Mesenchymal stem cell (in vitro differentiated cells and primary cell): ENCODE data around the gene DPEP2NB.

Source experiments
- DNase-seq: peaks from one replicate; pipeline ENCODE4 v3.0.0-alpha.2; 2013
- H2AFZ ChIP-seq: one replicate; pipeline ENCODE4 v1.6.1; 2013; ENCODE audit warnings: low read depth, mild to moderate bottlenecking, control low read depth, inconsistent platforms, low read length, moderate library complexity
- H2AK5ac ChIP-seq: 2 replicates; pipeline ENCODE4 v1.6.1; 2013; ENCODE audit warnings: low read length, moderate library complexity, mild to moderate bottlenecking, inconsistent platforms; ENCODE audit not compliant: severe bottlenecking
- H2BK120ac ChIP-seq: one replicate; pipeline ENCODE4 v1.6.1; 2013; ENCODE audit warnings: low read depth, mild to moderate bottlenecking, inconsistent platforms, low read length, moderate library complexity
- H2BK12ac ChIP-seq, 2 experiments: one replicate each; pipeline ENCODE4 v1.6.1; 2013; ENCODE audit warnings: inconsistent platforms in 2 of 2, low read length in 2 of 2, mild to moderate bottlenecking in 2 of 2, moderate library complexity in 2 of 2, control low read depth in 1 of 2
- H2BK15ac ChIP-seq: one replicate; pipeline ENCODE4 v1.6.1; 2013; ENCODE audit warnings: mild to moderate bottlenecking, low read depth, inconsistent platforms; ENCODE audit not compliant: poor library complexity, severe bottlenecking
- H2BK5ac ChIP-seq: 2 replicates; pipeline ENCODE4 v1.6.1; 2013; ENCODE audit warnings: low read depth, mild to moderate bottlenecking, low read length, control low read depth, inconsistent platforms; ENCODE audit not compliant: poor library complexity, severe bottlenecking
- H3K14ac ChIP-seq, 2 experiments: one replicate each; pipeline ENCODE4 v1.6.1; 2013; ENCODE audit warnings: inconsistent platforms in 2 of 2, low read length in 2 of 2, control low read depth in 1 of 2, mild to moderate bottlenecking in 1 of 2, moderate library complexity in 1 of 2
- H3K18ac ChIP-seq, 2 experiments: one replicate each; pipeline ENCODE4 v1.6.1; 2013; ENCODE audit warnings: inconsistent platforms in 2 of 2, low read length in 2 of 2, control low read depth in 1 of 2, low read depth in 1 of 2, mild to moderate bottlenecking in 1 of 2
- H3K23ac ChIP-seq, 2 experiments: one replicate each; pipeline ENCODE4 v1.6.1; 2013; ENCODE audit warnings: inconsistent platforms in 2 of 2, low read length in 2 of 2, mild to moderate bottlenecking in 2 of 2, moderate library complexity in 2 of 2, control low read depth in 1 of 2
- H3K27ac ChIP-seq: 2 replicates; pipeline ENCODE4 v1.5.1; 2013; ENCODE audit warnings: mild to moderate bottlenecking, moderate library complexity, low read length, control low read depth, inconsistent platforms; ENCODE audit not compliant: poor library complexity, severe bottlenecking
- H3K27me3 ChIP-seq, 2 experiments: 2 replicates each; pipeline versions ENCODE4 v1.6.1 to v1.7.0; 2013; ENCODE audit warnings: low read length in 2 of 2, mild to moderate bottlenecking in 2 of 2, moderate library complexity in 2 of 2, control low read depth in 1 of 2, inconsistent platforms in 1 of 2; ENCODE audit not compliant: control insufficient read depth in 1 of 2, insufficient read depth in 1 of 2
- H3K36me3 ChIP-seq, 2 experiments: 2 replicates each; pipeline versions ENCODE4 v1.6.1 to v1.7.0; 2013; ENCODE audit warnings: low read length in 2 of 2, control low read depth in 1 of 2, inconsistent platforms in 1 of 2, low read depth in 1 of 2, mild to moderate bottlenecking in 1 of 2; ENCODE audit not compliant: insufficient read depth in 2 of 2, control insufficient read depth in 1 of 2
- H3K4ac ChIP-seq, 2 experiments: one replicate each; pipeline ENCODE4 v1.6.1; 2013; ENCODE audit warnings: inconsistent platforms in 2 of 2, low read length in 2 of 2, mild to moderate bottlenecking in 2 of 2, moderate library complexity in 2 of 2, control low read depth in 1 of 2, low read depth in 1 of 2
- H3K4me1 ChIP-seq: 2 replicates; pipeline ENCODE4 v1.6.1; 2013; ENCODE audit warnings: low read depth, low read length, control low read depth; ENCODE audit not compliant: control insufficient read depth, insufficient read depth
- H3K4me2 ChIP-seq: 2 replicates; pipeline ENCODE4 v1.6.1; 2013; ENCODE audit warnings: low read length, mild to moderate bottlenecking, inconsistent platforms; ENCODE audit not compliant: poor library complexity, severe bottlenecking
- H3K4me3 ChIP-seq, 2 experiments: 2 replicates each; pipeline versions ENCODE4 v1.5.1 to v1.7.0; 2013; ENCODE audit warnings: low read length in 2 of 2, mild to moderate bottlenecking in 2 of 2, control low read depth in 1 of 2, low read depth in 1 of 2; ENCODE audit not compliant: insufficient read depth in 1 of 2
- H3K79me1 ChIP-seq: replicated peaks from 2 replicates; pipeline ENCODE4 v1.6.1; 2013; ENCODE audit warnings: mild to moderate bottlenecking, control low read depth, low read length, inconsistent platforms; ENCODE audit not compliant: poor library complexity, severe bottlenecking
- H3K9ac ChIP-seq: 2 replicates; pipeline ENCODE4 v1.7.0; 2013; ENCODE audit warnings: mild to moderate bottlenecking, low read length, moderate library complexity
- H3K9me3 ChIP-seq: 2 replicates; pipeline ENCODE4 v1.7.0; 2013; ENCODE audit warnings: mild to moderate bottlenecking, low read length; ENCODE audit not compliant: control insufficient read depth
- H4K8ac ChIP-seq: one replicate; pipeline ENCODE4 v1.6.1; 2013; ENCODE audit warnings: inconsistent platforms, mild to moderate bottlenecking, low read length, moderate library complexity
- H4K91ac ChIP-seq: one replicate; pipeline ENCODE4 v1.6.1; 2013; ENCODE audit warnings: mild to moderate bottlenecking, low read length, inconsistent platforms
- WGBS: methylation state at CpG from one replicate; pipeline ENCODE4 v1.1.7; 2013; ENCODE audit warnings: mixed read lengths; 5-methylcytosine and 5-hydroxymethylcytosine counted together

The DPEP2NB gene

DNA sequence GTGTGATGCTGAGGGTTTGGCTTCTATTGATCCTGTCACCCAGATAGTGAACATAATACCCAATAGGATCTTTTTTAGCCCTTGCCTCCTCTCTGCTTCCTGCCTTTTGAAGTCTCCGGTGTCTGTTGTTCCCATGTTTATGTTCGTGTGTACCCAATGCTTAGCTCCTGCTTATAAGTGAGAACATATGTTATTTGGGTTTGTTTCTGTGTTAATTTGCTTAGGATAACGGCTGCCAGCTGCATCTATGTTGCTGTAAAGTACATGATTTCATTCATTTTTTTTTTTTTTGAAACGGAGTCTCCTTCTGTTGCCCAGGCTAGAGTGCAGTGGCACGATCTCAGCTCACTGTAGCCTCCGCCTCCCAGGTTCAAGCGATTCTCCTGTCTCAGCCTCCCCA lies 30.4 kb upstream of the DPEP2NB start:
- no peak overlapping the region for H2BK15ac ChIP-seq
- WGBS = 91% methylated on average over 7 of the region's 7 CpGs
- no peak overlapping the region for H2AK5ac ChIP-seq
- H3K4me2 ChIP-seq = no peak overlapping the region
- peaks cover 16% of the 10 kb centered on the region for H3K79me1 ChIP-seq
- no peak overlapping the region for H3K4ac ChIP-seq
- H2BK5ac ChIP-seq = no peak overlapping the region
- H3K9me3 ChIP-seq = no peaks in the 10 kb centered on the region
- H3K4me3 ChIP-seq = no peak overlapping the region
- no peak overlapping the region for H3K27ac ChIP-seq
- H3K27me3 ChIP-seq = no peaks in the 10 kb centered on the region
- no peak overlapping the region for H4K91ac ChIP-seq
- H3K4me1 ChIP-seq = no peaks in the 10 kb centered on the region
- no peak overlapping the region for H2BK120ac ChIP-seq
- no peak overlapping the region for H3K23ac ChIP-seq
- H2BK12ac ChIP-seq = no peak overlapping the region
- H3K9ac ChIP-seq = no peak overlapping the region
- H3K36me3 ChIP-seq = peaks cover 12 to 20% of the 10 kb centered on the region in 2 experiments
- H4K8ac ChIP-seq = no peak overlapping the region
- no peak overlapping the region for H2AFZ ChIP-seq
- H3K14ac ChIP-seq = no peak overlapping the region
- DNase-seq = no peak
- H3K18ac ChIP-seq = no peak overlapping the region

DNA sequence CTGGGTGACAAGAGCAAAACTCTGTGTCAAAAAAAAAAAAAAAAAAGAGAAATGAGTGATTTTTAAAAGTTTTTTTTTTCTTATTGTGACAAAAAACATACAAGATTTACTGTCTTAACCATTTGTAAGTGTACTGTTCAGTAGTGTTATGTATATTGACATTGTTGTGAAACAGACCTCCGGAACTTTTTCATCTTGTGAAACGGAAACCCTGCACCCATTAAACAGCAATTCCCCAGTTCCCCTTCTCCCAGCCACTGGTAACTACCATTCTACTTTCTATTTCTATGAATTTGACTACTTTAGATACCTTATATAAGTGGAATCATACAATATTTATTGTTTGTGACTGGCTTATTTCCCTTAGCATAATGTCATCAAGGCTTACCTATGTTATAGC lies 26.1 kb upstream of the DPEP2NB start:
- Histone ChIP-seq H2BK5ac (no peak overlapping the region), H3K14ac (no peak overlapping the region), H3K27me3 (no peaks in the 10 kb centered on the region), H3K4ac (no peak overlapping the region), H4K8ac (no peak overlapping the region), H2BK120ac (no peak overlapping the region), H4K91ac (no peak overlapping the region), H3K9ac (no peak overlapping the region), H3K4me3 (no peak overlapping the region), H3K36me3 (peaks cover 9 to 10% of the 10 kb centered on the region in 2 experiments), H3K79me1 (peaks cover 11% of the 10 kb centered on the region), H2AK5ac (no peak overlapping the region), H3K27ac (no peak overlapping the region), H2BK15ac (no peak overlapping the region), H3K18ac (no peak overlapping the region), H3K9me3 (no peaks in the 10 kb centered on the region), H3K4me2 (no peak overlapping the region), H3K4me1 (no peaks in the 10 kb centered on the region), H2AFZ (no peak overlapping the region), H3K23ac (no peak overlapping the region), H2BK12ac (no peak overlapping the region)
- WGBS = no CpG with 5 or more reads among the region's 2 CpGs
- no peak for DNase-seq

- Histone ChIP-seq H3K23ac (no peak overlapping the region), H2BK5ac (no peak overlapping the region)
- 77% methylated on average over 11 of the region's 14 CpGs for WGBS
Observed at GRCh38 chr16:68040506-68041288, 25.0 kb upstream of the DPEP2NB start.

DNA sequence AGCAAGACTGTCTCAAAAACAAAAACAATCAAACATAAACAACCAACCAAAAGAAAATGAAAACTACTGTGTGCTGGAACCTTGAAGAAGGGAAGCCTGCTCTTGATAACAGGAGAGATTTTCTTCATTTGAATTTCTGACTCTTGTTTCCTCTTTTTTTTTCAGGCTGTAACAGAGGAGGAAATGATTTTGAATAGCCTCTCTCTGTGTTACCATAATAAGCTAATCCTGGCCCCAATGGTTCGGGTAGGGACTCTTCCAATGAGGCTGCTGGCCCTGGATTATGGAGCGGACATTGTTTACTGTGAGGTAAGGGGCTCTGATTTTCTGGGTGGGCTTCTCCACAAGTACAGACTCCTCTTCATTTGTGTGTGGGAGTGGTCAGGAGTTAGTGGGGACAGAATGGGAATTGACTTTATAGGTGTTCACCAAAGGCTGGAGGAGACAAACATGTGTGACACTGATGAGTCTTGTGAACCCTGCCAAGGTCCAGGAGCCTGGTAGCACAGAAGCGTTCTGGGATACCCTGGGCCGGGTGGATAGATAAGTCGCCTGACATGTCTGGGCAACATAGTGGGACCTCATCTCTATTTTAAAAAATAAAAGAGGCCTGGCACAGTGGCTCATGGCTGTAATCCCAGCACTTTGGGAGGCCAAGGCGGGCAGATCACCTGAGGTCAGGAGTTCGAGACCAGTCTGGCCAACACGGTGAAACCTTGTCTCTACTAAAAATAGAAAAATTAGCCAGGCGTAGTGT lies 22.3 kb upstream of the DPEP2NB start:
- Histone ChIP-seq H4K8ac (no peak overlapping the region), H3K27ac (no peak overlapping the region), H3K79me1 (peaks cover 12% of the 10 kb centered on the region), H3K4me2 (no peak overlapping the region), H3K14ac (no peak overlapping the region), H2BK120ac (no peak overlapping the region), H2BK15ac (no peak overlapping the region), H2BK5ac (no peak overlapping the region), H3K27me3 (no peaks in the 10 kb centered on the region), H3K23ac (no peak overlapping the region), H2AFZ (no peak overlapping the region), H3K36me3 (peaks cover 9 to 10% of the 10 kb centered on the region in 2 experiments), H3K4ac (no peak overlapping the region), H3K4me3 (no peak overlapping the region), H3K4me1 (no peaks in the 10 kb centered on the region), H2BK12ac (no peak overlapping the region), H3K9ac (no peak overlapping the region), H2AK5ac (no peak overlapping the region), H3K9me3 (no peaks in the 10 kb centered on the region), H3K18ac (no peak overlapping the region), H4K91ac (no peak overlapping the region)
- WGBS = 97% methylated on average over 9 of the region's 9 CpGs
- DNase-seq = no peak

More at GRCh38 chr16:68040506-68041288, 25.0 kb upstream of the DPEP2NB start:
- Histone ChIP-seq H3K9ac (no peak overlapping the region), H3K79me1 (peaks cover 9% of the 10 kb centered on the region), H3K4ac (no peak overlapping the region), H3K4me1 (no peaks in the 10 kb centered on the region), H2BK120ac (no peak overlapping the region), H3K27me3 (no peaks in the 10 kb centered on the region), H3K4me3 (no peak overlapping the region), H2AFZ (no peak overlapping the region), H3K27ac (no peak overlapping the region), H3K18ac (no peak overlapping the region), H4K8ac (no peak overlapping the region), H3K9me3 (no peaks in the 10 kb centered on the region), H4K91ac (no peak overlapping the region), H2AK5ac (no peak overlapping the region), H2BK12ac (no peak overlapping the region), H3K4me2 (no peak overlapping the region), H2BK15ac (no peak overlapping the region), H3K14ac (no peak overlapping the region), H3K36me3 (peaks cover 9 to 10% of the 10 kb centered on the region in 2 experiments)
- peak; percentile 69 for DNase-seq
